ENCODE results near the gene SORCS2.

- TF ChIP-seq, protein P1, sequence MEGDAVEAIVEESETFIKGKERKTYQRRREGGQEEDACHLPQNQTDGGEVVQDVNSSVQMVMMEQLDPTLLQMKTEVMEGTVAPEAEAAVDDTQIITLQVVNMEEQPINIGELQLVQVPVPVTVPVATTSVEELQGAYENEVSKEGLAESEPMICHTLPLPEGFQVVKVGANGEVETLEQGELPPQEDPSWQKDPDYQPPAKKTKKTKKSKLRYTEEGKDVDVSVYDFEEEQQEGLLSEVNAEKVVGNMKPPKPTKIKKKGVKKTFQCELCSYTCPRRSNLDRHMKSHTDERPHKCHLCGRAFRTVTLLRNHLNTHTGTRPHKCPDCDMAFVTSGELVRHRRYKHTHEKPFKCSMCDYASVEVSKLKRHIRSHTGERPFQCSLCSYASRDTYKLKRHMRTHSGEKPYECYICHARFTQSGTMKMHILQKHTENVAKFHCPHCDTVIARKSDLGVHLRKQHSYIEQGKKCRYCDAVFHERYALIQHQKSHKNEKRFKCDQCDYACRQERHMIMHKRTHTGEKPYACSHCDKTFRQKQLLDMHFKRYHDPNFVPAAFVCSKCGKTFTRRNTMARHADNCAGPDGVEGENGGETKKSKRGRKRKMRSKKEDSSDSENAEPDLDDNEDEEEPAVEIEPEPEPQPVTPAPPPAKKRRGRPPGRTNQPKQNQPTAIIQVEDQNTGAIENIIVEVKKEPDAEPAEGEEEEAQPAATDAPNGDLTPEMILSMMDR (IDR thresholded peaks at IDR 0.05) = no peak
- TF ChIP-seq EP300 (IDR thresholded peaks at IDR 0.05; ENCODE audit: low read depth) = no peak
- TF ChIP-seq POLR2AphosphoS5 (IDR thresholded peaks at IDR 0.05) = no peak
Measured at GRCh38 chr4:7353846-7354610, 161.7 kb downstream of the SORCS2 start.
